A549 (cell line): ENCODE results near the gene LDLRAD4.

ENCODE experiments used
- KDM1A ChIP-seq: fragments of 200-600 bp; sonication (generic); IDR thresholded peaks from 2 replicates; pipeline ENCODE4 v1.6.1; 2016; ENCODE audit warnings: low read depth, mild to moderate bottlenecking
- MAFK ChIP-seq: fragments of 450-650 bp; IDR thresholded peaks from 2 replicates; pipeline ENCODE4 v1.6.1; 2014; ENCODE audit not compliant: partially characterized antibody
- POLR2A ChIP-seq: IDR thresholded peaks from 2 replicates; pipeline ENCODE4 v1.6.1; 2012; ENCODE audit warnings: mild to moderate bottlenecking, low read length
- TF ChIP-seq, protein P1 (sequence below): fragments of >200 bp; sonication (Bioruptor Twin); formaldehyde crosslinking; IDR thresholded peaks from 3 replicates; pipeline ENCODE4 v1.5.1; 2016

DNA sequence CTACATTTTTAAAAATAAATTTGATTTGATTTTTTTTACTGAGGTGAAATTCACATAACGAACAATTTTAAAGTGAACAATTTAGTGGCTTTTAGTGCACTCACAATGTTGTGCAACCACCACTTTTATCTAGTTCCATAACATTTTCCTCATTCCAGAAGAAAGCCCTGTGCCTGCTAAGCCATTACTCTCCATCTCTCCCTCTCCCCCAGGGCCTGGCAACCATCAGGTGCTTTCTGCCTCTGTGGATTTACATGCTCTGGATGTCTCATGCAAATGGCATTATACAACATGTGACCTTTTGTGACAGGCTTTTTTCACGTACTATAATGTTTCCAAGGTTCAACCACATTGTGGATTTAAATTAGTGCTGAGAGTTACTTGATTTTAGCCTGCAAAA, 19.9 kb upstream of the LDLRAD4 start:
- TF ChIP-seq, protein P1, sequence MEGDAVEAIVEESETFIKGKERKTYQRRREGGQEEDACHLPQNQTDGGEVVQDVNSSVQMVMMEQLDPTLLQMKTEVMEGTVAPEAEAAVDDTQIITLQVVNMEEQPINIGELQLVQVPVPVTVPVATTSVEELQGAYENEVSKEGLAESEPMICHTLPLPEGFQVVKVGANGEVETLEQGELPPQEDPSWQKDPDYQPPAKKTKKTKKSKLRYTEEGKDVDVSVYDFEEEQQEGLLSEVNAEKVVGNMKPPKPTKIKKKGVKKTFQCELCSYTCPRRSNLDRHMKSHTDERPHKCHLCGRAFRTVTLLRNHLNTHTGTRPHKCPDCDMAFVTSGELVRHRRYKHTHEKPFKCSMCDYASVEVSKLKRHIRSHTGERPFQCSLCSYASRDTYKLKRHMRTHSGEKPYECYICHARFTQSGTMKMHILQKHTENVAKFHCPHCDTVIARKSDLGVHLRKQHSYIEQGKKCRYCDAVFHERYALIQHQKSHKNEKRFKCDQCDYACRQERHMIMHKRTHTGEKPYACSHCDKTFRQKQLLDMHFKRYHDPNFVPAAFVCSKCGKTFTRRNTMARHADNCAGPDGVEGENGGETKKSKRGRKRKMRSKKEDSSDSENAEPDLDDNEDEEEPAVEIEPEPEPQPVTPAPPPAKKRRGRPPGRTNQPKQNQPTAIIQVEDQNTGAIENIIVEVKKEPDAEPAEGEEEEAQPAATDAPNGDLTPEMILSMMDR, result no peak
- TF ChIP-seq MAFK (no peak), POLR2A (no peak), KDM1A (no peak)
